K562 (cell line): ENCODE results near the gene ZNHIT3. TPM values are rescaled to one million over a fixed set of nuclear protein-coding genes. Genes with fewer than 3 reads are reported as not detected.

Experiments used
- CC2D1A ChIP-seq: fragments of 450-650 bp; IDR thresholded peaks from 2 replicates; pipeline ENCODE4 v1.6.1; 2017; ENCODE audit warnings: mild to moderate bottlenecking
- CEBPG ChIP-seq, 3 experiments: fragments of 200-800 bp in 1 of 3; sonication (Bioruptor generic) in 1 of 3; sonication (generic) in 1 of 3; formaldehyde crosslinking in 1 of 3; IDR thresholded peaks in 2 of 3; conservative IDR thresholded peaks in 1 of 3; 2 replicates each; pipeline versions ENCODE4 v1.6.1 to v1.8.0; 2016 to 2022; ENCODE audit warnings: missing compliant biosample characterization in 2 of 3, missing genetic modification characterization in 2 of 3, mild to moderate bottlenecking in 1 of 3, missing genetic modification reagents in 1 of 3
- CEBPZ ChIP-seq: fragments of 150-350 bp; IDR thresholded peaks from 2 replicates; pipeline ENCODE4 v1.6.1; 2014; ENCODE audit warnings: low read depth, mild to moderate bottlenecking, low read length, borderline replicate concordance
- CTCF ChIP-seq, 3 experiments: IDR thresholded peaks in 2 of 3; conservative IDR thresholded peaks in 1 of 3; 2 replicates each; pipeline ENCODE4 v1.5.1; 2011 to 2012; ENCODE audit warnings: low read length in 3 of 3, mild to moderate bottlenecking in 3 of 3, control low read depth in 2 of 3, improper control_type of control experiment in 1 of 3, inconsistent platforms in 1 of 3, low read depth in 1 of 3, mixed read lengths in 1 of 3, moderate library complexity in 1 of 3; ENCODE audit not compliant: insufficient read depth in 2 of 3
- E2F4 ChIP-seq: sonication (generic); formaldehyde crosslinking; IDR thresholded peaks from 2 replicates; pipeline ENCODE4 v1.8.0; 2022; ENCODE audit warnings: mild to moderate bottlenecking, low read depth, missing genetic modification reagents
- ELF1 ChIP-seq: fragments of 200-800 bp; sonication (Bioruptor generic); IDR thresholded peaks from 2 replicates; pipeline ENCODE4 v1.6.1; 2016; ENCODE audit warnings: missing genetic modification characterization, missing compliant biosample characterization
- FOXK1 ChIP-seq: sonication (generic); formaldehyde crosslinking; IDR thresholded peaks from 2 replicates; pipeline ENCODE4 v1.8.0; 2022; ENCODE audit warnings: missing genetic modification reagents, mild to moderate bottlenecking, borderline replicate concordance
- GTF2E2 ChIP-seq: fragments of 200-800 bp; sonication (Bioruptor generic); IDR thresholded peaks from 2 replicates; pipeline ENCODE4 v1.6.1; 2016; ENCODE audit warnings: missing genetic modification characterization, missing compliant biosample characterization
- HDAC1 ChIP-seq, 2 experiments: fragments of 450-650 bp; IDR thresholded peaks; 2 replicates each; pipeline ENCODE4 v1.6.1; 2016 to 2017; ENCODE audit warnings: inconsistent platforms in 1 of 2, mild to moderate bottlenecking in 1 of 2, moderate library complexity in 1 of 2
- NFE2 ChIP-seq: IDR thresholded peaks from 2 replicates; pipeline ENCODE4 v1.6.1; 2014; ENCODE audit warnings: antibody characterized with exemption, low read depth
- NKRF ChIP-seq: fragments of 450-650 bp; IDR thresholded peaks from 2 replicates; pipeline ENCODE4 v1.6.1; 2016; ENCODE audit warnings: borderline replicate concordance
- NR1H2 ChIP-seq: sonication (generic); formaldehyde crosslinking; IDR thresholded peaks from 2 replicates; pipeline ENCODE4 v1.4.0; 2020; ENCODE audit warnings: mild to moderate bottlenecking, missing genetic modification reagents
- NR2C2 ChIP-seq, 2 experiments: fragments of 200-800 bp in 1 of 2; sonication (Bioruptor generic) in 1 of 2; sonication (generic) in 1 of 2; formaldehyde crosslinking in 1 of 2; IDR thresholded peaks; 2 replicates each; pipeline versions ENCODE4 v1.6.1 to v1.8.0; 2016 to 2022; ENCODE audit warnings: mild to moderate bottlenecking in 1 of 2, missing compliant biosample characterization in 1 of 2, missing genetic modification characterization in 1 of 2, missing genetic modification reagents in 1 of 2
- SMAD1 ChIP-seq: fragments of 150-350 bp; IDR thresholded peaks from 2 replicates; pipeline ENCODE4 v1.6.1; 2014; ENCODE audit warnings: low read length, low read depth; ENCODE audit not compliant: partially characterized antibody
- TRIM28 ChIP-seq: fragments of 450-650 bp; IDR thresholded peaks from 2 replicates; pipeline ENCODE4 v1.6.1; 2017
- XRCC5 ChIP-seq: fragments of 200-400 bp; formaldehyde crosslinking; IDR thresholded peaks from 2 replicates; pipeline ENCODE4 v1.6.1; 2017; ENCODE audit warnings: low read depth, mild to moderate bottlenecking, low read length
- ZNF274 ChIP-seq: IDR thresholded peaks from 2 replicates; pipeline ENCODE4 v1.6.1; 2011; ENCODE audit warnings: low read depth, mild to moderate bottlenecking, low read length, moderate library complexity, borderline replicate concordance
- polyA plus RNA-seq, 8 experiments: library from polyadenylated mRNA; depleted of rRNA in 4 of 8; stranded (reverse) in 5 of 8; unstranded in 3 of 8; fragments of >200 nt; fragmentation: Nextera tagmentation in 2 of 8; fragmentation: Illumina TruSeq in 1 of 8; extraction: Ambion mirVana in 2 of 8; extraction: Trizol in 1 of 8; gene quantifications; 2 replicates each; pipeline versions ENCODE4 v1.2.1 to v1.2.3, GENCODE V29; 2011 to 2014; ENCODE audit warnings: inconsistent platforms in 1 of 8, missing spikeins in 1 of 8
- total RNA-seq, 7 experiments: library from RNA; depleted of rRNA in 6 of 7; stranded (reverse); fragments of >200 nt in 6 of 7; fragmentation: Illumina TruSeq in 2 of 7; extraction: Trizol in 2 of 7; gene quantifications; 2 replicates each; pipeline versions ENCODE4 v1.2.1 to v1.2.3, GENCODE V29; 2011 to 2021; ENCODE audit warnings: low replicate concordance in 1 of 7

The ZNHIT3 gene
- total and polyA plus RNA-seq, 9 of the 15 experiments (the other 6 are each of a cell fraction or from before 2014, with no cell fraction given) = 45.0 to 300 (median 88.4) TPM

- TF ChIP-seq CEBPG (CRISPR knock-in tag; IDR thresholded peaks at IDR 0.05) = no peak
- TF ChIP-seq CEBPG (tag; conservative IDR thresholded peaks at IDR 0.05 in 1 of 2, IDR thresholded peaks at IDR 0.05 in 1 of 2) = no peak
- TF ChIP-seq NR1H2 (CRISPR knock-in tag) = no peak
- TF ChIP-seq TRIM28 = no peak
- TF ChIP-seq ELF1 (tag) = no peak
- peak; percentile 89 for TF ChIP-seq NFE2
- peak in 2 of 3 experiments; percentile 22 to 44; a peak in 1 of 6 replicates for TF ChIP-seq CTCF (IDR thresholded peaks at IDR 0.05 in 2 of 3, conservative IDR thresholded peaks at IDR 0.05 in 1 of 3; ENCODE audit: insufficient read depth in 2 of 3, low read depth in 1 of 3, low read length in 3 of 3)
- TF ChIP-seq CEBPZ = no peak
- TF ChIP-seq GTF2E2 (tag) = no peak
- TF ChIP-seq E2F4 (CRISPR knock-in tag) = no peak
- no peak for TF ChIP-seq NR2C2 (CRISPR knock-in tag; IDR thresholded peaks at IDR 0.05)
- no peak for TF ChIP-seq NR2C2 (tag; IDR thresholded peaks at IDR 0.05)
- TF ChIP-seq HDAC1 (IDR thresholded peaks at IDR 0.05) = peak in 1 of 2 experiments; percentile 70; a peak in 2 of 4 replicates
- TF ChIP-seq ZNF274 = no peak
- TF ChIP-seq NKRF = no peak
- TF ChIP-seq FOXK1 (CRISPR knock-in tag) = no peak
- TF ChIP-seq SMAD1 = no peak
- TF ChIP-seq CC2D1A = no peak
- peak; percentile 86 for TF ChIP-seq XRCC5
Measured at GRCh38 chr17:36463916-36464764, 22.3 kb upstream of the ZNHIT3 start (continued).
